Measurements from ENCODE around the gene TAF3.

TAF3 gene

GRCh38 chr10:7890781-7891180, 72.5 kb downstream of the TAF3 start:
- no peak for DNase-seq
- Histone ChIP-seq H3K4me3 (ENCODE audit: control insufficient read depth in 1 of 7, extremely low read depth in 1 of 7, insufficient read depth in 4 of 7, low read depth in 2 of 7, low read length in 6 of 7) (no peak overlapping the region), H3K9me3 (ENCODE audit: control extremely low read depth in 1 of 5, control insufficient read depth in 4 of 5, insufficient read depth in 2 of 5, low read depth in 1 of 5, low read length in 4 of 5) (no peaks in the 10 kb centered on the region), H3K36me3 (ENCODE audit: control insufficient read depth in 4 of 4, insufficient read depth in 4 of 4, low read length in 3 of 4) (peaks cover 0 to 2% (median 0%) of the 10 kb centered on the region in 4 experiments), H3K4me1 (ENCODE audit: control extremely low read depth in 1 of 4, control insufficient read depth in 4 of 4, insufficient read depth in 4 of 4, low read length in 3 of 4) (no peaks in the 10 kb centered on the region), H3K27ac (ENCODE audit: insufficient read depth in 1 of 2, low read depth in 1 of 2, low read length in 2 of 2, poor library complexity in 1 of 2, severe bottlenecking in 2 of 2) (no peak overlapping the region), H3K27me3 (replicated peaks in 2 of 5; ENCODE audit: control insufficient read depth in 4 of 5, insufficient read depth in 5 of 5, low read length in 4 of 5) (no peaks in the 10 kb centered on the region)
- ChIA-PET POLR2A (no interaction called here), CTCF (no interaction called here)
- 98% methylated on average over 4 of the region's 6 CpGs for WGBS (ENCODE audit: insufficient coverage)

GRCh38 chr10:7891634-7892033, 73.3 kb downstream of the TAF3 start:
- Histone ChIP-seq H3K9me3 (ENCODE audit: control extremely low read depth in 1 of 5, control insufficient read depth in 4 of 5, insufficient read depth in 2 of 5, low read depth in 1 of 5, low read length in 4 of 5) (no peaks in the 10 kb centered on the region), H3K27me3 (replicated peaks in 2 of 5; ENCODE audit: control insufficient read depth in 4 of 5, insufficient read depth in 5 of 5, low read length in 4 of 5) (no peaks in the 10 kb centered on the region), H3K4me1 (ENCODE audit: control extremely low read depth in 1 of 4, control insufficient read depth in 4 of 4, insufficient read depth in 4 of 4, low read length in 3 of 4) (no peaks in the 10 kb centered on the region), H3K36me3 (ENCODE audit: control insufficient read depth in 4 of 4, insufficient read depth in 4 of 4, low read length in 3 of 4) (peaks cover 0 to 3% (median under 1%) of the 10 kb centered on the region in 4 experiments), H3K27ac (ENCODE audit: insufficient read depth in 1 of 2, low read depth in 1 of 2, low read length in 2 of 2, poor library complexity in 1 of 2, severe bottlenecking in 2 of 2) (no peak overlapping the region), H3K4me3 (ENCODE audit: control insufficient read depth in 1 of 7, extremely low read depth in 1 of 7, insufficient read depth in 4 of 7, low read depth in 2 of 7, low read length in 6 of 7) (no peak overlapping the region)
- ChIA-PET POLR2A (no interaction called here), CTCF (no interaction called here)
- DNase-seq, result no peak
- no CpG with 5 or more reads among the region's 1 CpG for WGBS (ENCODE audit: insufficient coverage)

GRCh38 chr10:7892146-7892545, 73.8 kb downstream of the TAF3 start:
- H3K27me3 ChIP-seq (replicated peaks in 2 of 5; ENCODE audit: control insufficient read depth in 4 of 5, insufficient read depth in 5 of 5, low read length in 4 of 5), result no peaks in the 10 kb centered on the region
- CTCF ChIA-PET, result no interaction called here
- no peak overlapping the region for H3K4me3 ChIP-seq (ENCODE audit: control insufficient read depth in 1 of 7, extremely low read depth in 1 of 7, insufficient read depth in 4 of 7, low read depth in 2 of 7, low read length in 6 of 7)
- peaks cover 0 to 5% (median 5%) of the 10 kb centered on the region in 4 experiments for H3K36me3 ChIP-seq (ENCODE audit: control insufficient read depth in 4 of 4, insufficient read depth in 4 of 4, low read length in 3 of 4)
- no peaks in the 10 kb centered on the region for H3K4me1 ChIP-seq (ENCODE audit: control extremely low read depth in 1 of 4, control insufficient read depth in 4 of 4, insufficient read depth in 4 of 4, low read length in 3 of 4)
- no peak overlapping the region for H3K27ac ChIP-seq (ENCODE audit: insufficient read depth in 1 of 2, low read depth in 1 of 2, low read length in 2 of 2, poor library complexity in 1 of 2, severe bottlenecking in 2 of 2)
- no peak for DNase-seq
- no peaks in the 10 kb centered on the region for H3K9me3 ChIP-seq (ENCODE audit: control extremely low read depth in 1 of 5, control insufficient read depth in 4 of 5, insufficient read depth in 2 of 5, low read depth in 1 of 5, low read length in 4 of 5)
- POLR2A ChIA-PET, result no interaction called here

GRCh38 chr10:7895699-7896090, 77.4 kb downstream of the TAF3 start:
- 96% methylated on average over 6 of the region's 6 CpGs for WGBS (ENCODE audit: insufficient coverage)
- POLR2A ChIA-PET, result no interaction called here

GRCh38 chr10:7896297-7896696, 78.0 kb downstream of the TAF3 start:
- POLR2A ChIA-PET, result no interaction called here
- no peak overlapping the region for H3K27ac ChIP-seq (ENCODE audit: insufficient read depth in 1 of 2, low read depth in 1 of 2, low read length in 2 of 2, poor library complexity in 1 of 2, severe bottlenecking in 2 of 2)
- 89% methylated on average over 3 of the region's 5 CpGs for WGBS (ENCODE audit: insufficient coverage)

More at GRCh38 chr10:7895699-7896090, 77.4 kb downstream of the TAF3 start:
- Histone ChIP-seq H3K27ac (ENCODE audit: insufficient read depth in 1 of 2, low read depth in 1 of 2, low read length in 2 of 2, poor library complexity in 1 of 2, severe bottlenecking in 2 of 2) (no peak overlapping the region), H3K9me3 (ENCODE audit: control extremely low read depth in 1 of 5, control insufficient read depth in 4 of 5, insufficient read depth in 2 of 5, low read depth in 1 of 5, low read length in 4 of 5) (no peaks in the 10 kb centered on the region), H3K27me3 (replicated peaks in 2 of 5; ENCODE audit: control insufficient read depth in 4 of 5, insufficient read depth in 5 of 5, low read length in 4 of 5) (no peaks in the 10 kb centered on the region), H3K4me1 (ENCODE audit: control extremely low read depth in 1 of 4, control insufficient read depth in 4 of 4, insufficient read depth in 4 of 4, low read length in 3 of 4) (no peaks in the 10 kb centered on the region), H3K36me3 (ENCODE audit: control insufficient read depth in 4 of 4, insufficient read depth in 4 of 4, low read length in 3 of 4) (peaks cover 0 to 7% (median 5%) of the 10 kb centered on the region in 4 experiments), H3K4me3 (ENCODE audit: control insufficient read depth in 1 of 7, extremely low read depth in 1 of 7, insufficient read depth in 4 of 7, low read depth in 2 of 7, low read length in 6 of 7) (no peak overlapping the region)
- DNase-seq, result no peak
- CTCF ChIA-PET, result no interaction called here

DNA sequence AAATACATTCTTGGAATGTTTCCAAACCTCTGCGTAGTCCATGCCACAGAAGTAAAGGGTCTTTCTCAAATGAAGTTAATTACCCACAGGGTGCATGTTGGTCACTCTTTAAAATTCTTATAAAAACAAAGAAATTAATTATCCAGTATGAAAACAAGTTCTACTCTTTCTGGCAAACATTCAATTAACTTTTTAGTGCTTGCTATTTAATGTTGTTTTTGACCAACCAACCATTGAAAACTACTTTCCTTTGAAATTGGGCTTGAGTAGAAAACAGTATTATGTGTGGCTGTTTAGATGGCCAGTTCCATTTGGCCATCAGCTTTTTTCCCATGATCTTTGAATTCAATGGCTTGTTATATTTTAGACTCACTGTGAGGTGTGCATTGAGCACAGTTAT, 83.0 kb downstream of the TAF3 start:
- POLR2A ChIA-PET, result no interaction called here
- no CpG with 5 or more reads among the region's 1 CpG for WGBS (ENCODE audit: insufficient coverage)
- no peaks in the 10 kb centered on the region for H3K4me1 ChIP-seq (ENCODE audit: control extremely low read depth in 1 of 4, control insufficient read depth in 4 of 4, insufficient read depth in 4 of 4, low read length in 3 of 4)

More at GRCh38 chr10:7896297-7896696, 78.0 kb downstream of the TAF3 start:
- H3K27me3 ChIP-seq (replicated peaks in 2 of 5; ENCODE audit: control insufficient read depth in 4 of 5, insufficient read depth in 5 of 5, low read length in 4 of 5), result no peaks in the 10 kb centered on the region
- H3K36me3 ChIP-seq (ENCODE audit: control insufficient read depth in 4 of 4, insufficient read depth in 4 of 4, low read length in 3 of 4), result peaks cover 0 to 7% (median 5%) of the 10 kb centered on the region in 4 experiments
- DNase-seq, result no peak
- CTCF ChIA-PET, result no interaction called here
- H3K9me3 ChIP-seq (ENCODE audit: control extremely low read depth in 1 of 5, control insufficient read depth in 4 of 5, insufficient read depth in 2 of 5, low read depth in 1 of 5, low read length in 4 of 5), result no peaks in the 10 kb centered on the region
- H3K4me3 ChIP-seq (ENCODE audit: control insufficient read depth in 1 of 7, extremely low read depth in 1 of 7, insufficient read depth in 4 of 7, low read depth in 2 of 7, low read length in 6 of 7), result no peak overlapping the region
- no peaks in the 10 kb centered on the region for H3K4me1 ChIP-seq (ENCODE audit: control extremely low read depth in 1 of 4, control insufficient read depth in 4 of 4, insufficient read depth in 4 of 4, low read length in 3 of 4)

GRCh38 chr10:7902413-7902812, 84.1 kb downstream of the TAF3 start:
- CTCF ChIA-PET, result no interaction called here
- no peak overlapping the region for H3K27ac ChIP-seq (ENCODE audit: insufficient read depth in 1 of 2, low read depth in 1 of 2, low read length in 2 of 2, poor library complexity in 1 of 2, severe bottlenecking in 2 of 2)
- no peaks in the 10 kb centered on the region for H3K9me3 ChIP-seq (ENCODE audit: control extremely low read depth in 1 of 5, control insufficient read depth in 4 of 5, insufficient read depth in 2 of 5, low read depth in 1 of 5, low read length in 4 of 5)
- no peaks in the 10 kb centered on the region for H3K4me1 ChIP-seq (ENCODE audit: control extremely low read depth in 1 of 4, control insufficient read depth in 4 of 4, insufficient read depth in 4 of 4, low read length in 3 of 4)
- H3K27me3 ChIP-seq (replicated peaks in 2 of 5; ENCODE audit: control insufficient read depth in 4 of 5, insufficient read depth in 5 of 5, low read length in 4 of 5), result no peaks in the 10 kb centered on the region
- no peak for DNase-seq
- 97% methylated on average over 5 of the region's 8 CpGs for WGBS (ENCODE audit: insufficient coverage)
- H3K4me3 ChIP-seq (ENCODE audit: control insufficient read depth in 1 of 7, extremely low read depth in 1 of 7, insufficient read depth in 4 of 7, low read depth in 2 of 7, low read length in 6 of 7), result no peak overlapping the region
- peaks cover 0 to 2% (median 0%) of the 10 kb centered on the region in 4 experiments for H3K36me3 ChIP-seq (ENCODE audit: control insufficient read depth in 4 of 4, insufficient read depth in 4 of 4, low read length in 3 of 4)
- POLR2A ChIA-PET, result no interaction called here

More for the DNA sequence above, 83.0 kb downstream of the TAF3 start:
- CTCF ChIA-PET, result no interaction called here
- H3K36me3 ChIP-seq (ENCODE audit: control insufficient read depth in 4 of 4, insufficient read depth in 4 of 4, low read length in 3 of 4), result peaks cover 0 to 6% (median 5%) of the 10 kb centered on the region in 4 experiments
- no peak overlapping the region for H3K27ac ChIP-seq (ENCODE audit: insufficient read depth in 1 of 2, low read depth in 1 of 2, low read length in 2 of 2, poor library complexity in 1 of 2, severe bottlenecking in 2 of 2)
- no peaks in the 10 kb centered on the region for H3K9me3 ChIP-seq (ENCODE audit: control extremely low read depth in 1 of 5, control insufficient read depth in 4 of 5, insufficient read depth in 2 of 5, low read depth in 1 of 5, low read length in 4 of 5)
- H3K4me3 ChIP-seq (ENCODE audit: control insufficient read depth in 1 of 7, extremely low read depth in 1 of 7, insufficient read depth in 4 of 7, low read depth in 2 of 7, low read length in 6 of 7), result no peak overlapping the region
- H3K27me3 ChIP-seq (replicated peaks in 2 of 5; ENCODE audit: control insufficient read depth in 4 of 5, insufficient read depth in 5 of 5, low read length in 4 of 5), result no peaks in the 10 kb centered on the region
- DNase-seq, result no peak
